HepG2 (cell line): ENCODE results near the gene P2RY6. TPM values are rescaled to one million over a fixed set of nuclear protein-coding genes. Genes with fewer than 3 reads are reported as not detected.

Source experiments
- ATF3 ChIP-seq: sonication (generic); formaldehyde crosslinking; IDR thresholded peaks from 2 replicates; pipeline ENCODE4 v1.4.0; 2020; ENCODE audit warnings: missing genetic modification reagents
- BCL6 ChIP-seq: IDR thresholded peaks from 2 replicates; pipeline ENCODE4 v1.6.1; 2016; ENCODE audit warnings: missing genetic modification reagents, missing compliant biosample characterization
- DMAP1 ChIP-seq: IDR thresholded peaks from 2 replicates; pipeline ENCODE4 v1.6.1; 2016
- GATAD2A ChIP-seq: IDR thresholded peaks from 2 replicates; pipeline ENCODE4 v1.6.1; 2016
- LBX2 ChIP-seq: sonication (generic); formaldehyde crosslinking; IDR thresholded peaks from 2 replicates; pipeline ENCODE4 v1.5.0; 2020; ENCODE audit warnings: missing genetic modification reagents, mild to moderate bottlenecking, borderline replicate concordance
- LRRFIP1 ChIP-seq: sonication (generic); formaldehyde crosslinking; conservative IDR thresholded peaks from 2 replicates; pipeline ENCODE4 v1.4.0; 2020; ENCODE audit warnings: missing genetic modification reagents
- RNF2 ChIP-seq: fragments of 450-650 bp; conservative IDR thresholded peaks from 2 replicates; pipeline ENCODE4 v1.6.1; 2016; ENCODE audit warnings: low read depth
- ZBTB26 ChIP-seq: IDR thresholded peaks from 2 replicates; pipeline ENCODE4 v1.6.1; 2016; ENCODE audit warnings: missing compliant biosample characterization, missing genetic modification reagents, borderline replicate concordance
- ZBTB44 ChIP-seq: sonication (generic); formaldehyde crosslinking; IDR thresholded peaks from 2 replicates; pipeline ENCODE4 v1.4.0; 2020; ENCODE audit warnings: missing genetic modification reagents
- ZNF280B ChIP-seq: sonication (generic); formaldehyde crosslinking; IDR thresholded peaks from 2 replicates; pipeline ENCODE4 v1.5.0; 2020; ENCODE audit warnings: missing genetic modification reagents, mild to moderate bottlenecking, borderline replicate concordance
- ZNF446 ChIP-seq: sonication (generic); formaldehyde crosslinking; IDR thresholded peaks from 2 replicates; pipeline ENCODE4 v1.5.0; 2020; ENCODE audit warnings: mild to moderate bottlenecking, missing genetic modification reagents
- ZNF646 ChIP-seq: sonication (generic); formaldehyde crosslinking; IDR thresholded peaks from 2 replicates; pipeline ENCODE4 v1.9.0; 2021; ENCODE audit warnings: mild to moderate bottlenecking, missing genetic modification reagents
- ZNF746 ChIP-seq: sonication (generic); formaldehyde crosslinking; IDR thresholded peaks from 2 replicates; pipeline ENCODE4 v1.8.0; 2022; ENCODE audit warnings: mild to moderate bottlenecking, missing genetic modification reagents
- polyA plus RNA-seq, 8 experiments: library from polyadenylated mRNA; depleted of rRNA in 3 of 8; stranded (reverse) in 7 of 8; unstranded in 1 of 8; fragments of >200 nt; fragmentation: Illumina TruSeq in 4 of 8; extraction: Trizol in 4 of 8; gene quantifications; 2 replicates each; pipeline versions ENCODE4 v1.2.1 to v1.2.3, GENCODE V29; 2011 to 2016; ENCODE audit warnings: low read depth in 4 of 8, missing spikeins in 1 of 8, mixed read lengths in 1 of 8; ENCODE audit not compliant: insufficient read depth in 1 of 8
- total RNA-seq, 5 experiments: library from RNA; depleted of rRNA; stranded (reverse); fragments of >200 nt; fragmentation: Illumina TruSeq; extraction: Trizol; gene quantifications; 2 replicates each; pipeline ENCODE4 v1.2.3, GENCODE V29; 2016; ENCODE audit warnings: low read depth in 1 of 5

Gene P2RY6
- total and polyA plus RNA-seq, 2 of the 13 experiments (the other 11 are each of a cell fraction or from before 2014, with no cell fraction given) = 0.09 to 0.29 TPM

GRCh38 chr11:73307323-73308002 is 35.3 kb downstream of the P2RY6 start (continued):
- no peak for TF ChIP-seq LRRFIP1 (CRISPR knock-in tag)
- peak; percentile 68; the same call in 1 of the 2 replicates for TF ChIP-seq DMAP1 (CRISPR knock-in tag)
- TF ChIP-seq BCL6 = no peak
- peak; percentile 20 for TF ChIP-seq ZNF746
- no peak for TF ChIP-seq RNF2
- TF ChIP-seq ZNF280B (CRISPR knock-in tag) = no peak
- TF ChIP-seq ZBTB44 (CRISPR knock-in tag) = no peak
- TF ChIP-seq ZNF646 (CRISPR knock-in tag) = peak; percentile 93
- TF ChIP-seq ATF3 (CRISPR knock-in tag) = no peak
- TF ChIP-seq ZBTB26 (CRISPR knock-in tag) = no peak; the same call in 1 of the 2 replicates
- peak; percentile 58; the same call in 1 of the 2 replicates for TF ChIP-seq GATAD2A (CRISPR knock-in tag)
- TF ChIP-seq LBX2 (CRISPR knock-in tag) = no peak
- 0 out of 2 replicates have a peak, but pooled peaks have one; percentile 51 for TF ChIP-seq ZNF446 (CRISPR knock-in tag)
